NCI-H1930 (cell line): ENCODE results near the gene FAM163A.

ENCODE experiments used
- DNase-seq, 2 experiments: peaks; one replicate each; lab custom pipeline; 2025; lab: John Stamatoyannopoulos, UW

FAM163A gene

DNA sequence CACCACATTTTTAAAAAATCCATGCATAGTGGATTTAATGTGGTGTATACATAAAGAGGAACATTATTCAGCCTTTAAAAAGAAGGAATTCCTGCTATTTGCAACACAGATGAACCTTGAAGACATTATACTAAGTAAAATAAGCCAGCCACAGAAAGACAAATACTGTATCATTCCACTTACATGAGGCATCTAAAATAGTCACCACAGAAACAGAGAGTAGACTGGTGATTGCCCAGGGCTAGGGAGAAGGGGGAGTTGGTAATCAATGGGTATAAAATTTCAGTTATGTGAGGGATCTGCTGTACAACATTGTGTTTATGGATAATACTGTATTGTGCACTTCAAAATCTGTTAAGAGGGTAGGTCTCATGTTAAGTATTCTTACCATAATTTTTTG lies 10.0 kb downstream of the FAM163A start:
- no peak for DNase-seq

DNA sequence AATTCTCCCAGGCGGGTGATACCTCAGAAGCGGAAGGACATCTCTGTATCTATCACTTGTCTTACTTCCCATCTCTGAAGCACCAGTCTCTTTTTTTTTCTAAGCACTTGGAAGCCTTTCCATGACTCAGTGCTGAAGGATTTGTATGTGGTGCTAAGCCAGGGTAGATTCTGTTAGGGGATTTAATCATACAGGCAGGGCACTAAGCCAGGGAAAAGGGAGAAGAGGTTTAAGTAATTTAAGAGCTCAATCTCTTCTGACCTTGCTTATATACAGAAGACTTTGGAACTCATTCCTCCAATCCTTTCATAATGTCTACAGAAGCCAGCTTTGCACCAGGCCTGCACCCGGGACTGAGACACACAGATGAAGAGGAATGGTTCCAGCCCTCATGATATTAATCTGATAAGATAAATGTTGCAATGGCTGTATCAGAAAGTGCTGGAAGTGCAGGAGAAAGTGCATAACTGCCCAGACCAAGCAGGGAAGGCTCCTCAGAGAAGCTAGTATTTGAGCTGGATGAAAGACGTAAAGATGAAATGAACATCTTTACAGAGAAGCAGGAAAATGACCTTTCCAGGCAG lies 11.0 kb downstream of the FAM163A start:
- no peak for DNase-seq

DNA sequence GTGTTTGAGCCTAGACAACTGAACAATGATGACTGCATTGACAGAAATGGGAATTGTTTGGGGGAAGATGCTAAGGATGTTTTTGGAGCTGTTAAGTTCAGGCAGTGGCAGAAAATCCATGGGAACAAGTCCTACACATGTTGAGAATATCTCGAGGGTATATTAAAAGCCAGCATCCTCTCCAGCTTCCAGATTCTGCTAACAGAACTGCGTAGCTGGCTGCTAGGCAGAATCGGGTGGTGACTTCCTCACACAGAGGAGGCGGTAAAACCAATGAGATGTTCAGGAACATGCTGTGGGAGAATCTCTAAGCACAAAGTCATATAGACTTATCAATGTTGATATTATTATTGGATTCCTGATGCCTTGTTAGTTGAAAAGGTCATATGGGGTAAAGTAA lies 14.8 kb downstream of the FAM163A start:
- no peak for DNase-seq

DNA sequence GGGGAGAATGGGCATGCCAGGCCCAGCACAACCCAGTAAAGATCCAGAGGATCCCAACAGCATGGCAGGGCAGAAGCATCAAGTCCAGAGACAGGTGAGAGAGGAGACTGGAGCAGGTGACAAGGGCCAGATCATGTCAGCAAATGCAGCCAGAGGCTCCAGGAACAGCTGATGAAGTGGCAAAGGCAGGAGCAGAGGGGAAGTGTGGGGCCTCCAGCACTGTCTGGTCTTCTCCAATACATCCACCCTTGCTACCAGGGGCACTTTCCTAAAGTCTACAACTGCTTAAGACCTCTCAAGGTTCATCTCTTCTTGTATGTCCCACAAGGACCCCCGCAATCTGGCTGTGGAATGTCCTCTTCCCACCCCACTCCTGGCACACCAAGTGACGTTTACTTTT lies 17.4 kb downstream of the FAM163A start:
- no peak for DNase-seq

DNA sequence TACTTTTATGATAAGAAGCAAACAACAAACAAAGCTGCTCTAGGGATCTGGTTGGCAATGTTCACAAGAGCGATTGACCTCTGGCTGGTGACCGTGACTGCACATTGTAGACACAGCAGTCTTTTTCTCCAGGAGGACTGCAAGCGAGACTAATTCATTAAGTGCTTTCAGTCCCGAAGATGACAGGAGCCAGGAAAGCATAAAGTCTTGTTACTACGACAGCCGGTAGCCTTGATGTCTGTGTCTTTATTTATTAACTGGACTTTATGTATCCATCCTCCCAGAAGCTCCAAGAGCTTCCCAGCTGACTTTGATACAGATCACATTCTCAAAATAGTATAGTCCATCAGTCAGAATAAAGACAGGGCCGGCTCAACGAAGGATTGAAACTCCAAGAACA lies 18.2 kb downstream of the FAM163A start:
- no peak for DNase-seq

DNA sequence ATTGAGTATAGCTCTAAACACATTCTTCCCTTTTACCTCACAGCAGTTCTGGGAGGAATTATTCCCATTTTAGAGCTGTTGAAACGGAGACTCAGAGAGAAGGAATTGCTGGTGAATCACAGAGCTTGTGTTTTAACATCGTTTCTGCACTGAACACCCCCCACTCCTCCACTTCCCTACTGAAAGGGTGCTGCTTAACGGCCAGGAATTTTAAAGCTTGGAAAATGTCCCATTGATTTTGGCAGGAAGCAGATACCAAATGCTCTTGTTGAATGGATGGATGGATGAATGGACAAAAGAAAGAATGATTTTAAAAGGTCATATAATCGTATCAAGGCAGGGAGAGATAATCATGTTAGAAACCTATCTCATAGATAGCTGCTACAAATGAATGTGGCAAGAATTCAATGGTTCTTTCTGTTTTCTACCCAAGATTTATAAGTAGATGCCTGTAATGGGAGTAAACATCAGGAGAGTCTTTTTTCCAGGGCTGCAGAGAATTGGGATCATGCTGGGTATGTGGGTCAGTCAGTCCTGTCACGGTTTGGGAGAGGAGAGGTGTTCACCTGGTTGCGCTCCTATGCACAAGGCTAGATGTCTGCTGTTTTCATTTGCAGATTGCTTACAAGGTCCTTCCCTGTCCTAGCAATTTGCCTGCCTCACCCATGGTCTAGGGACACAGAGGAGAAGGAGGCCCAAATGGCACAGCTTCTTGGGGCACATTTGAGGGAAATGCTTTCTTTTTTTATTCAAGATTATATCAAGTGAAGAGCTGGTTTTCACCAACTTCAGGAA lies 19.0 kb downstream of the FAM163A start:
- no peak for DNase-seq

DNA sequence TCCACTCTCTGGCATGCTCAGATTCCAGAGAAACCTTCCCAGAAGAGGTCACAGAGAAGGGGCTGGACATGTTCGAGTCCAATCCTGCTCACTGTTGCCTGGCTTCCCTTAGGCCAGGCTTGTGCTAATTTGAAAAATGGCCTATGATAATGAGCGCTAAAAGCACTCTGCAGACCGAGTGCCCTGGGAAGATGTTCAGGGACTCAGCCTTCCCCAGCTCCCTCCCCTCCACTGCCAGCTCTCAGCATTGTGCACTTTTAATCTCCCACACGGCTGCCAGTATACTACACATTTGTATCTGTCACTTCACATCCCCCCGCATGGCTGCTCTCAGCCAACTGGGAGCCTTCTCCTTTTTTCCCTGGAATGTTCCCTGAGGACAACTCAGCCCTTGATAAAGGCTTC lies 24.1 kb downstream of the FAM163A start:
- DNase-seq = no peak

DNA sequence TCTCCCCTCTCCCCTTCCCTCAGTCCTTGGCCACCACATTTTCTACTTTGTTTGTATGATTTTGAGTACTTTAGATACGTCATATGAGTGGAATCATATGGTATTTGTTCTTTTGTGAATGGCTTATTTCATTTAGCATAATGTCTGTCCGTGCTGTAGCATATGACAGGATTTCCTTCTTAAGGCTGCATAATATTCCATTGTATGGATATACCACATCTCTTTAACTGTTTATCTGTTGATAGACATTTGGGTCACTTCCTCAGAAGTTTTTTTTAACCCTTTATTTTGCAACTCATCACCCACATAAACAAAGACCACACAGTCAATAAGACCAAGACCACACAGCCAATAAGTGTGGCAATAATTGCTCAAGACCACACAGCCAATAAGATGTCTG lies 24.9 kb downstream of the FAM163A start:
- no peak for DNase-seq

DNA sequence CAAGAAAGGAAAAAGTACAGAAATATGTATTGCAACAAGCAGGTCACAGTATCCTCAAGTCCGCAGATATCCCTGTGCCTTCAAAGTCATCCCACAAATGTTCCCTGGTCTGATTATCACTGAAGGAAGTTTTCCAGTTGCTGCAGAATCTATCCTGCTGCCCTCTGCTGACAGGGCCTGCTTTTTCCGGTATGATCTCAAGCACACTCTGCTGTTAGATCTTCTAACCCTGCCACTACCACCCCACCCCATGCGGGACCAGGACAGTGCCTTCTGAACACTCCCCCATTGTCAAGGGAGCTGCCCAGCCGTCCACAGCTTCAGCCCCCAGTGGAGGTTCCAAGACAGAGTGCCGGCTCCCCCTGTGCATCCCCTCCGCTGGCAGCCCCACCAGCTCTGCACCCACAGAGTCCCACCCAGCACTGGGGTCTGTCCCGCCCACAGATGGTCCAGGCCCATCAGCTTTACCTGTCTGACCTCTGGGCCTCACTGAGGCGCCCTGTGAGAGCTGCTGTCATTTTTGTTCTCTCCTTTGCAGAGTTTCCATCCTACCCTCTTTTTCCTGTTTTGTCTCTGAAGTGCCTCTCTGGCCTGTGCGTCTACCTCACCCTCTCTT lies 27.9 kb downstream of the FAM163A start:
- no peak for DNase-seq

DNA sequence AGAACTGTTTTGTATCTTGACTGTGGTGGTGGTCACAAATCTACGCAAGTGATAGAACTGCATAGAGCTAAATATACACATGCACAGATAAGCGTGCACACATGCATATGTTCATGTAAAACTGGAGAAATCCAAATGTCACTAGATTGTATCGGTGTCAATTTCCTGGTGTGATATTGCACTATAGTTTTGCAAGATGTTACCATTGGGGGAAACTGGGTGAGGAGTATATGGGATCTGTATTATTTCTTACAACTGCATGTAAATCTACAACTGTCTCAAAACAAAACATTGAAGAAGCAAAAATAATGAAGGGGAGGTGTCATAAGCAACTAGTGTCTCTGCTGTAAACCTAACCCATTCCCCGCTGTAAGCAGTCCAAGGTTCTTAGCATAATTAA lies 30.2 kb downstream of the FAM163A start:
- DNase-seq = no peak

DNA sequence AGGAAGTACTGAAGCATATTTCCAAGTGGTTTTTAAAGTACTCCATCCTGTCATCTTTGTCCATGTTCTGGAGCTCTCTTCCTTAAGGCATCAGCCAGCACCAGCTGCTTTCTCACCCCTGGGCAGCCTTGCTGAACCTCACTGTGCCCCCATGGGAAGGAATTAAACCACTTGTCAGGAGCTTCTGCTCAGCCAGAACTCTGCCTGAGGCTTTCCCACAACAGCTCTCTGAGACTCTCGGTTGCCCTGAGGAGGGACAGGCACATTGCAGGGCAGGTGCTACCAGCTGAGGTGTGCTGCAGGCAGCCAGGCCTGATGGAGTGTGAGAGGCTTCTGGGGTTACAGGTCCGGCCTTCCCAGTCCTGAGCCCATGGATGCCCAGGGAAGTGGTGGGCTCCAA lies 30.9 kb downstream of the FAM163A start:
- no peak for DNase-seq

DNA sequence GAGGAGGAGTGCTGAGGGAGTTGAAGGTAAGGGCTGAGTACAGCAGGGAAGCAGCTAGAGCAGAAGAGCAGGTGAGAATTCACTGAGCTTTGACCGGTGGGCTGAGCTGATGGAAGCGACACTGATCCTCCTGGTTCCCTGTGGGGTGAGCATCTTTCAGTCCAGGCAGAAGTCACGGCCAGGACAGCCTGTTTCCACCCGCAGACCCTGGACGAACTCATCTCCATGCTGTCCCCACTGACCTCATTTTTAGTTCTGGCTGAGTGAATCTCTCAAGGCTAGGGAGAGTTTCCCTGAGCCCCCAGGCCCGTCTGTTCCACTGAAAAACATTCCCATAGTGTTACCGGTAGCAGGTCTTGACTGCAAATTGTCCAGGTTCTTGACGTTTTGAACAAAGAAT lies 31.5 kb downstream of the FAM163A start:
- DNase-seq = no peak

DNA sequence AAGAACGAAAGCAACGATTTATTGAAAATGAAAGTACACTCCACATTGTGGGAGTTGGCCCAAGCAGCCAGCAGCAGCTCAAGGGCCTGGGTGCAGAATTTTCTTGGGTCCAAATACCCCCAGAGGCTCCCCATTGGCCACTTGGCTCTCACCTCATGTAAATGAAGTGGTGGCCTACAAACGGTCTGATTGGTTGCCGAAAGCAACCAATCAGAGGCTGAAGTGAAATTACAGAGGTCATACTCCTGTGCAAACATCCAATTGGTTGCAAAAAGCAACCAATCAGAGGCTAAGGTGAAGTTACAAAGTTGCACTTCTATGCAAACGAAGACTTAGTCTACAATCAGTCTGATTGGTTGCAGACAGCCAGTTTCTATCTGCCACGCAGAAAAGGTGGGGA lies 31.9 kb downstream of the FAM163A start:
- DNase-seq = no peak

DNA sequence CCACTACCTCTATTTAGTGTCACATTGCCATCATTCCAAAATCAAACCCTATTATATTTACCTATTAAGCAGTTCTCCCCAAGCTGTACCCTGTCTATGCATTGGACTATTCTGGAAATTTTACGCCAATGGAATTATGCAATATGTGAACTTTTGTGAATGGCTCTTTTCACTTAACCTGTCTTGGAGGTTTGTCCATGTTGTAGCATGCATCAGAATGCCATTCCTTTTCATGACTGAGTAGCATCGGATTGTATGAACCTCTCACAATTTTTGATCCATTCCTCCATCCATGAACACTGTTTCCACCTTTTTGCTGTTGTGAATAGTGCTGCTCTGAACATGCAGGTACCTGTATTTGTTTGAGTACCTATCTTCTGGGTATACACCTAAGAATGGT lies 33.7 kb downstream of the FAM163A start:
- no peak for DNase-seq

DNA sequence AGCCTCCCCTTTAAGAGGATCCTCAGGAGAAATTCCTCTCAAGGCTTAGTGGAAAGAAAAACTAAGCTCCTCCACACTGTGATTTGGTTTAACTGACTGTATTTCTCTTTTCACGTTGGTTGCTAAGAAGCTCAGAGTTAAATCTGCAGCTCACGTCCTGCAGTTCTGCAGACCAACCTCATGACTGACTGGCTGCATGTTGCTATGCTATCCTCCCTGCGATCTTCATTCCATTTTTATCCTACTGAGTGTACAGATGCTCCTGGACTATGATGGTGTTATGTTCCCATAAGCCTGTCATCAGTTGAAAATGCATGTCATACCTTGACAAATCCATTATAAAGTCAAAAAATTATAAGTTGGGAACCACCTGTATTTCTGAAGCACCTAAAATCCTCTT lies 34.6 kb downstream of the FAM163A start:
- DNase-seq = no peak

DNA sequence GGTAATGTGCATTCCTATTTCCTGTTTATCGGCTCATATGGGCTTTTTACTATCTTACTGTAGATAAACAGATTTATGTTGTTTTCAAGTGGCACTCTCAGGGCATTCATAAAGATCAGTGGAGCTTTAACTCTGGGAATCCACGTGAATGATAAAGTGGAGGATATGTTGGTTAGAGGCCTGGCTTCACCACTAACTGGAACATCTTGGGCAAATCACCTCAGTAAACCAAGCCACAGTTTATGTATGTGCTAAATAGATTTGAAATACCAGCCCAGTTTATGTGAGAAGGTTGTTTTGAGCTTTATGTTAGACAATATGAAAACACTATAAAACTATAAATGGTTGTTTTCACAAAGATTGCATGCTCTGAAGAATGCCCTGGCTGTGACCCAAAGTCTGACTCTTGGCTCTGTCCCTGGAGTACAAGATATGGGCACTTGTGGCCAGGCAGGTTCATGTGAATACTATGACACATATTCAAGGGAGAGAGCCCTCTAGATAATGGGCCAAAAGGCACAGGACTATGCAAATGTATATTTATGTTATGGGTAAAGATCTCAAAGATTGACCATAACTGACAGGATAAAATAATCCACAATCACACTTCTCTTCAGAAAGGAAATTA lies 36.7 kb downstream of the FAM163A start:
- no peak for DNase-seq

DNA sequence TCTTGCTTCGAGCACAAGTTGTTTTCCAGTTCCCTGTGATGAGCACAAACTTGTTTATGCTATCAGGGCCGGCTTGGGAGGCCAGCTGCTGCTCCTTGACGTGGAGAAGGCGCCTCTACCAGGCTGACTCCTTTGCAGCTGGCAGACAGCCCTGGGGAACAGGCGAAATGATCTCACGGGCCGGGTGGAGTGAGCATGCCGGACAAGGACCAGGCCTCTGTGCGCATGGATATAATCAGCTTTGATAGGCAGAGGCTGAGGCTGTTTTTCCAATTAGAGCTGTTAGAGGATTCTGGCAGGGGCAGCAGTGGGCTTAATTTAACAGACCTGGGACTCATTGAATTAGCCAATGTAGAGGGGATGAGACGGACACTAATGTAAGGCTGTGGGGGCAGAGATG lies 38.9 kb downstream of the FAM163A start:
- DNase-seq = no peak

DNA sequence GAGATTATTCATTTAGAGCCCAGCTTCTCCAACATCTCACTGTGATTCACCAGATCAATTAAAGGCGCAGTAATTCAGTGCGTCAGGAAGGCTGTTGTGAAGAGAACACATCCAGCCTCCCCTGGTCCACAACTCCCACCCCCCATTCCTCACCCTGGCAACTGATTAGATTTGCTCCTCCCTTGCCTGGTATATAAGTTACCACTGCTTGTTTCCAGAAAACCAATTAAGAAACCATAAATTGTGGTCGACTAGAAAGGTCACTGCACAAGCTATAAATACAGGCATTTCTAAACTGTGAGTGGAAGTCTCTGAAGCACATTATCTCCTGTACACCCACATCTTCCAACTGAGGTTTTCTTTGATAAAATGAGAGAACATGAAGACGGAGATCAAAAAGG lies 41.9 kb downstream of the FAM163A start:
- no peak for DNase-seq

DNA sequence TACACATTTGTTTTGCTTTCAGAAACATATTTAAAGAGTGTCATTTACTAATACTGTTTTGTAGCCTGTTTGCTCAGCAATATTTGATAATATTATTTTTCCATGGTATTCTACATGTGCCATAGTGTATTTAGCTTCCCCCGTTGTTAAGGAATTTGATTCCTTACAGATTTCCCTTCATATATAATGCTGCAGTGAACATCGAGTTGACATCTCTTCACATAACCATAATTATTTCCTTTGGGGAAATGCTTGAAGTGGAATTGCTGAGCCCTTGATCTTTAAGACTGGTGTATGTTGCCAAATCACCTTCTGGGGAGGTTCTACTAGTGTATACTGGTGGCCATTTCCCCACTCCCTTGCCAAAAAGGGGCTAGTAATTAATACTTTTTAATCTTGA lies 42.6 kb downstream of the FAM163A start:
- no peak for DNase-seq

DNA sequence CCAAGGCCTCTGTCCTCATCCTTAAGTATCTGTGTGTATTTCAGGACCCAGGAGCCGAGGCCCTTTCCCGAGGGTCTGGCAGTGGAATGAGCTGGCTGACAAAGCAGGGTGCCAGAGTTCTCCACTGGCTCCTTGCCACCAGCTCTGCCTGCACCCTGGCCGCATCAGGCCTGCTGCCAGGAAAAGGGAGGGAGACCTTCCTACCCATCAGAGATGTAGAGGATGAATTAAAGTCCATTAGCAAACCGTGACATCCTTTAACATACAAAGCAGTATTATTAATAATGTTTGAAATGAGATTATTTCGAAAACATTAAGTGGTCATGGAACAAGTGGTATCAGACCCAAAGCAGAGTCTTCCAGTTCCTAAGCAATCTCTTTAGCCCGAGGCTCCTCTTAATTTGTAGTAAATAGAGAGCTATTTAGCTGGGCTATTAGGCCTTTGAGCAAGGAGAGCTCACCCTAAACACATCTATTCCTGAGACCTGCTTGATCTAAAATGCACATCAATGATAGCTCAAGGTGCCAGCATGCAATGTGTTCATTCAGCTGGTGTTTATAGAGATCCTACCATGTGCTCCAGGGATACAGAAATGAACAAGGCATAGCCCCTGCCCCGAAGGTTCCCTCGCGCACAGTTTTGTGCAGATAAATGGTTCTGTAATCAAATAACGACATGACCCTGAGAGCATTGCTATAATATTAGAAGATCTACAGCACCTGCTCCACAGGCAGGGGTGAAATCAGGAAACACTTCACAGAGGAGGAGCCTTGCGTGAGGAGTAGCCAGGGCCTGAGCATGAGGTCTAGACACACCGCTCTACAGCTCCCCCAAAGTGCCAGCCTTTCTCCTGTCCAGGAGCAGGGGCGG lies 44.0 kb downstream of the FAM163A start:
- no peak for DNase-seq

DNA sequence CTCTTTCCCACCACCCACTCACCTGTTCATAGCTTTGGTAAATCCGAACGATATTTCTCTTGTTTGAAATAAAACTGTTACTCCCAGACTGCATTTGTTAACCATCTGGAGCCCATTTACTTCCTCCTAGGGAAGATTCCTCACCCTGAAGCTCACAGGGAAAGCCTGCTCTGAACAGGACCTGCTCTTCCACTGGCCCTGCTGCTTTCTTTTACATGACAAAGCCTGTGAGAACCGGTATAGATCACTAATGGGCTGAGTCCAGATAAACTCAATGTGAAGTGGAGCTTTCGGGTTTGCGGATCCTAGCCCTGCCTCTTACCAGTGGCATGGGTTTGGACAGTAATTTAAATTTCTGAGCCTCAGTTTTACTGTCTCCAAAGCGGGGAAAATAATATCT lies 45.2 kb downstream of the FAM163A start:
- DNase-seq = no peak

DNA sequence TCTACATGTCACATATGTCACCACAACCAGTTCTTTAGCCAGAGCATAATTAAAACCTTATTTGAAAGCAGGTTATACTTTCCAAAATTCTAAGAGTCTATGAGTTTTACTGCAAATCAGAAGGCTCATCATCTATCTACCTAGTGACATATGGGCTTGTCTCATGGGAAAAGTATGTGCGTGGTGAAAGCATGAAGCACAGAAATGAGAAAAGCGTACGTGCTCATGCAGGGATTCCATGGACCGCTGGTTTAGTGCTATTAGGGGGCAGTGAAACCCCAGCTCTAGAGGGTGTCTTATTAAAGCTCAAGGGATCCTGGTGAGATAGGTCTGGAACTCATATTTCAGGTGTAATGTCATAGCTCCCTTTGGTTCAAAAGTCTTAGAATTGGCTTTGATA lies 50.2 kb downstream of the FAM163A start:
- no peak for DNase-seq
